Mesodermal cell (in vitro differentiated cells): ENCODE measurements around the gene GRK2.

Source experiments
- H3K27ac ChIP-seq: 2 replicates; pipeline ENCODE4 v1.7.0; 2013; ENCODE audit warnings: mild to moderate bottlenecking, low read depth, low read length, moderate library complexity; ENCODE audit not compliant: severe bottlenecking
- H3K36me3 ChIP-seq: 2 replicates; pipeline ENCODE4 v1.7.1; 2013; ENCODE audit warnings: mild to moderate bottlenecking, low read length, moderate library complexity; ENCODE audit not compliant: control insufficient read depth, insufficient read depth
- H3K4me1 ChIP-seq: one replicate; pipeline ENCODE4 v1.7.1; 2013; ENCODE audit warnings: mild to moderate bottlenecking, low read length; ENCODE audit not compliant: insufficient read depth, control insufficient read depth, poor library complexity, severe bottlenecking
- H3K4me3 ChIP-seq: 2 replicates; pipeline ENCODE4 v1.7.0; 2013; ENCODE audit warnings: low read length, control low read depth, mild to moderate bottlenecking; ENCODE audit not compliant: insufficient read depth, poor library complexity, severe bottlenecking; ENCODE audit errors: extremely low read depth
- H3K9me3 ChIP-seq: 2 replicates; pipeline ENCODE4 v1.7.1; 2013; ENCODE audit warnings: mild to moderate bottlenecking, low read length, moderate library complexity; ENCODE audit not compliant: control insufficient read depth
- WGBS, 2 experiments: methylation state at CpG; one replicate each; pipeline ENCODE4 v1.1.5; 2013; ENCODE audit warnings: missing lambda C conversion rate in 2 of 2; ENCODE audit not compliant: insufficient coverage in 2 of 2; 5-methylcytosine and 5-hydroxymethylcytosine counted together

Gene GRK2

GRCh38 chr11:67278939-67279588 lies 12.8 kb downstream of the GRK2 start:
- Histone ChIP-seq H3K27ac (no peak overlapping the region), H3K9me3 (no peaks in the 10 kb centered on the region), H3K4me1 (peaks cover 14% of the 10 kb centered on the region), H3K4me3 (no peak overlapping the region), H3K36me3 (peaks cover 62% of the 10 kb centered on the region)
- 97 to 99% methylated on average over 14 of the region's 14 CpGs for WGBS, 2 experiments

GRCh38 chr11:67279589-67280340 lies 13.5 kb downstream of the GRK2 start:
- H3K4me1 ChIP-seq, result peaks cover 11% of the 10 kb centered on the region
- WGBS, 2 experiments, result 92 to 98% methylated on average over 12 to 14 of the region's 17 CpGs
- no peak overlapping the region for H3K27ac ChIP-seq
- no peaks in the 10 kb centered on the region for H3K9me3 ChIP-seq
- H3K4me3 ChIP-seq, result no peak overlapping the region
- H3K36me3 ChIP-seq, result peaks cover 66% of the 10 kb centered on the region

GRCh38 chr11:67280341-67280787 lies 14.1 kb downstream of the GRK2 start:
- Histone ChIP-seq H3K36me3 (peaks cover 70% of the 10 kb centered on the region), H3K9me3 (no peaks in the 10 kb centered on the region), H3K27ac (no peak overlapping the region), H3K4me1 (peaks cover 10% of the 10 kb centered on the region), H3K4me3 (no peak overlapping the region)
- 93 to 95% methylated on average over 13 of the region's 13 CpGs for WGBS, 2 experiments

- peaks cover 76% of the 10 kb centered on the region for H3K36me3 ChIP-seq
- peaks cover 10% of the 10 kb centered on the region for H3K4me1 ChIP-seq
- 94 to 98% methylated on average over 22 to 31 of the region's 31 CpGs for WGBS, 2 experiments
- no peak overlapping the region for H3K4me3 ChIP-seq
- no peak overlapping the region for H3K27ac ChIP-seq
- H3K9me3 ChIP-seq, result no peaks in the 10 kb centered on the region
Measured at GRCh38 chr11:67280788-67281551, 14.7 kb downstream of the GRK2 start.

GRCh38 chr11:67281552-67282150 lies 15.4 kb downstream of the GRK2 start:
- Histone ChIP-seq H3K4me1 (peaks cover 10% of the 10 kb centered on the region), H3K9me3 (no peaks in the 10 kb centered on the region), H3K36me3 (peaks cover 83% of the 10 kb centered on the region), H3K4me3 (no peak overlapping the region), H3K27ac (no peak overlapping the region)
- 95 to 98% methylated on average over 21 to 25 of the region's 27 CpGs for WGBS, 2 experiments

- H3K36me3 ChIP-seq, result peaks cover 85% of the 10 kb centered on the region
- WGBS, 2 experiments, result 96 to 97% methylated on average over 15 to 18 of the region's 20 CpGs
- no peak overlapping the region for H3K4me3 ChIP-seq
- no peak overlapping the region for H3K27ac ChIP-seq
- peaks cover 8% of the 10 kb centered on the region for H3K4me1 ChIP-seq
- no peaks in the 10 kb centered on the region for H3K9me3 ChIP-seq
Measured at GRCh38 chr11:67282155-67282875, 16.0 kb downstream of the GRK2 start.

GRCh38 chr11:67282876-67283371 lies 16.7 kb downstream of the GRK2 start:
- WGBS, 2 experiments, result 95 to 96% methylated on average over 9 to 11 of the region's 11 CpGs
- H3K36me3 ChIP-seq, result peaks cover 82% of the 10 kb centered on the region
- H3K27ac ChIP-seq, result no peak overlapping the region
- H3K4me3 ChIP-seq, result no peak overlapping the region
- no peaks in the 10 kb centered on the region for H3K9me3 ChIP-seq
- H3K4me1 ChIP-seq, result peaks cover 6% of the 10 kb centered on the region

- H3K4me3 ChIP-seq, result no peak overlapping the region
- 97% methylated on average over 13 of the region's 13 CpGs for WGBS, 2 experiments
- H3K9me3 ChIP-seq, result no peaks in the 10 kb centered on the region
- H3K4me1 ChIP-seq, result peaks cover 10% of the 10 kb centered on the region
- H3K36me3 ChIP-seq, result peaks cover 80% of the 10 kb centered on the region
- no peak overlapping the region for H3K27ac ChIP-seq
Measured at GRCh38 chr11:67283481-67283963, 17.2 kb downstream of the GRK2 start.

- Histone ChIP-seq H3K4me3 (no peak overlapping the region), H3K4me1 (peaks cover 12% of the 10 kb centered on the region), H3K27ac (no peak overlapping the region), H3K9me3 (no peaks in the 10 kb centered on the region), H3K36me3 (peaks cover 65% of the 10 kb centered on the region)
- 94% methylated on average over 35 to 43 of the region's 45 CpGs for WGBS, 2 experiments
Measured at GRCh38 chr11:67284811-67285540, 18.7 kb downstream of the GRK2 start.
